ELF-1 (cell line): Measurements from ENCODE around the gene BACH2.

Experiments
- DNase-seq: peaks from one replicate; pipeline ENCODE4 v3.0.0-alpha.2; 2016; ENCODE audit warnings: low read depth, low spot score

BACH2 gene

DNA sequence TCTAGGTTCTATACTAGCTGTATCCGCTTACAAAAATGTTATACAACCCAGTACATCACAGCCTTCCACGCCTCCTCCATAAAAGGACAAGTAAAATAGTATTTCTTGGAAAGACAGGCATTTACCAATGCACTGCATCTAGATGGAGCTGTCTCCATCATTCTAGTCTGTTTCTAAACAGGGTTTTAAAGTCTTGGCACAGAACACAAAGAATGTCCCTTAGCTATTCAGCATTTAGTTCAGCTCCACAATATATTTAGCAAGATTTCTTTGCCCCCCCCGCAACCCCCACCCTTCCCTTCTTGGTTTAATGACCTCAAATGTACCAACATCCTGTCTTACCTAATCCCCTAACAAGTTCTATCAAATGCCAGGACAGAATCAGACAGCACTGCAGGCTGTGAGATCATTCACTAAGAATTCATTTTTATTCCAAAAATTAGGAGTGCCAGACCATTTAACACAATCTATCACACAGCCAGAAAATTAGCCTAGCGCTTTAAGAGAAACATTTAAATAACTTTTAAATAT, 198.6 kb downstream of the BACH2 start:
- no peak for DNase-seq

DNA sequence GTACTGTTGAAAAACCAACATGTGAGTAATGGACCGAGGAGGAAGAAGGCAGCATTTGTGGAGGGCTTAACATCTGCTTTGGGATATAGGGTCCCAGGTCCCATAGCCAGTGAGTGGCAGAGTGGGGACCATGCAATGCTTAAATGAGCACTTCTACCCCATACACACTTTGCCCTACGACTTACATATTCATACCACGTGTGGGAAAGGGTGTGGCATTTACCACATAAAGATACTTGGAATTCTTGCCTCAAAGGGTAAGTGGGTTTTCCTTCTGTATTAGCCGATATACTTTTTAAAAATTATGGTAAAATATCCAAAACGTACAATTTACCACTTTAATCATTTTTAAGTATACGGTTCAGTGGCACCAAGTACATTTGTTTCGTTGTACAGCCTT, 199.3 kb downstream of the BACH2 start:
- DNase-seq: no peak

DNA sequence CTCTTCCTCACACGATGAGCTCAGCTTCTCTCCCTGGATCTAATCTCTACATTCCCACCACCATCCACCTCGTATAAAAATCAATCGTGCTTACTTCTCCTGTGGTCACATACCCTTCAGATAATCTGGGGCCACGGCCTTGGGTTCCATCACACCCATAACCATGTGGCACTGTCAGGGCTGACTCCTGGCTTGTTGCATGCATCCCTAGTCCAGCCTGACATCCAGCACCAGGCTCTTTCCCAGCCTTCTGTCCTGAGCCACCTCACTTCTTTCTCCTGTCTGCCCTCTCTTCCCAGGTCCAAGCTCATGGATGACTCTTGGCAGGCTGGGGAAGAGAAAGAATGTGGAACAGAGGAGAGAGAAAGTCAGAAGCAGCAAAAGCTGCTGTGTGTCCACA, 199.8 kb downstream of the BACH2 start:
- no peak for DNase-seq

DNA sequence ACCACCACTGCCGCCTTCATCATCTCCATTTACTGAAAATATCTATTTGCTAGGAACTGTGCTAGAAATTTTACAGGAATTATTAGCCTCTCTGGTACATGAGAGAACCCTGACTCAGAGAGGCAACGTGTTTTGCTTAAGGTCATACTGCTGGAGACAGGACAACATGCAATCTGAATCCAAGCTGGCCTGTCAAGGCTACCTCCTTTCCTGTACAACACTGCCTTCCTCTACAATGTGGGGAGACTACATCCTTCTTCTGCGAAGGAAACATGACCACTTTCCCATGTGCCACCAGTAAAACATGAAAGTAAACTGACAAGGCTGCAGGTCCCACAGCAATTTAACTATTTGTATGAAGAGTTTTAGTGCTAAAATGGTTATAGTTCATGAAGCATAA, 200.9 kb downstream of the BACH2 start:
- DNase-seq: no peak

DNA sequence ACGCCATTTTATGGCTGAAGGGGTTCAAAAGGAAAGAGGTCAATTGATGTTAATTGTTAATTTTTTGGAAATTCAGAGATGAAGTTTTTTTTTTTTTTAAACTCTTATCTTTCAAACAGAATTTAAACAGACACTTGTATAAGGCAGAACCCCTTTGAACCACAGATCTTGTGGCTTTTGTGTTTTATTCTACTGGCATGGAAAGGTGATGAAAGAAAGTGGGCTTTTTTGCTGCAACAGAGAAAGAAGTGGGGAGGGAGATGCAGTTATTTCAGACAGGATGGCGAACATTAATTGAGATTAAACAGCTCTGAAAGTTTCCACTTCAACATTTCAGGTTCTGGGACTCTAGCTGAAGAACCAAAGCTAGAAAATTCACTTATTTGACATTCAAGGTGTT, 201.5 kb downstream of the BACH2 start:
- no peak for DNase-seq

DNA sequence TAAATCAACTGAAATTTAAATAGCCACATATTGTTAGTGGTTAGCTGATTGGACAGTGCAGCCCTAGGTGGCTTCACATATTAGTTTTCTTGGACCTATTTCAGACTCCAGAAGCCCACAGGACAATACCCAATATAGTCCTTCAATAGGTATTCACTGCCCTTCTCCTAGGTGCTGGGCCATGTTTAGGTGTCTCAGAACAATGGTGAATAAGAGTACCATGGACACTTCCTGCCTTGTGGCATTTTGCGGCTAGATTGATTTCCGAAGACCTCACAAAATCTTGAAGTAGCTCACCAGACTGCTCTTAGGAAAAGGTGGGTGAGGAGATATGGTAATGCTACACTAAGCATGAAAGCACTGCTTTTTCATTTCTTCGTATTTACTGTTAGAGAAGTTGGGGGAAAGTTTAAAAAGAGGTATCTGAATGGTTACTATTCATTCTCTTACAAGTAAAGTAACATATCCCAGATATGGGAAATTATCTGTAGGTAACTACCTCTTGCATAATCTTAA, 203.0 kb downstream of the BACH2 start:
- no peak for DNase-seq

DNA sequence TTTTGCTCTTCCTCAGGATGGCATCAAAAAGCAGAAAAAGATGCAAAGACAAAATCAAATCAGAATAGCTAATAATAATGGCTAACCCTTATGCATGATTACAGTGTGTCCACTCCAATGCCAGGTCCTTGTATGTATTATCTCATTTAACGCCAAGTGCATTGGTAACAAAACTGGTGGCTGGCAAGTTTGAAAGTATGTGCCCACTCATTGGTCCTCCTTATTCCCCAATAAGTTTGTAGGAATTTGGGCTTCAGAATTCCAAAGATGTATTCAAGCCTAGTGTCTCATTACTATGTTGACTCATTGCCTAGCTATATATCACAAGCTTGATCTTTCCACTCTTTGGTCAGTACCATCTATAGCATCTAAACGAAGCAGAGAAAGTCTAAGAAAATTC, 205.8 kb downstream of the BACH2 start:
- DNase-seq: no peak

DNA sequence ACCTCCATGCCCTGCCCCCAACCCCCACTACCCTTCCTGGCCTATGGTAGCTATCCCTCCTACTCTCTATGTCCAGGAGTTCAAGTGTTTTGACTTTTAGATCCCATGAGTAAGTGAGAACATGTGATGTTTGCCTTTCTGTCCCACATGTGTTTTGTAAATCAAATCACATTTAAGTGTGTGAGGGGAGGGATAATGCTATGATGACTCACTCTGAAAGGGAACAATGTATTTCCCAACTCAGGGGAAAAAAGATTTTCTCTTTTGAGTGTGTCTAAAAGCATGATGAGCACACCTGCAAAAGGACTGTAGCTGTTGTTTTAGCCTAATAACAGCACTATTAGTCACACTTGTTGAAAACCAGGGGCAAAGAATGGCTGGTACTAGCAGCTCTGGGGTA, 208.6 kb downstream of the BACH2 start:
- DNase-seq: no peak

DNA sequence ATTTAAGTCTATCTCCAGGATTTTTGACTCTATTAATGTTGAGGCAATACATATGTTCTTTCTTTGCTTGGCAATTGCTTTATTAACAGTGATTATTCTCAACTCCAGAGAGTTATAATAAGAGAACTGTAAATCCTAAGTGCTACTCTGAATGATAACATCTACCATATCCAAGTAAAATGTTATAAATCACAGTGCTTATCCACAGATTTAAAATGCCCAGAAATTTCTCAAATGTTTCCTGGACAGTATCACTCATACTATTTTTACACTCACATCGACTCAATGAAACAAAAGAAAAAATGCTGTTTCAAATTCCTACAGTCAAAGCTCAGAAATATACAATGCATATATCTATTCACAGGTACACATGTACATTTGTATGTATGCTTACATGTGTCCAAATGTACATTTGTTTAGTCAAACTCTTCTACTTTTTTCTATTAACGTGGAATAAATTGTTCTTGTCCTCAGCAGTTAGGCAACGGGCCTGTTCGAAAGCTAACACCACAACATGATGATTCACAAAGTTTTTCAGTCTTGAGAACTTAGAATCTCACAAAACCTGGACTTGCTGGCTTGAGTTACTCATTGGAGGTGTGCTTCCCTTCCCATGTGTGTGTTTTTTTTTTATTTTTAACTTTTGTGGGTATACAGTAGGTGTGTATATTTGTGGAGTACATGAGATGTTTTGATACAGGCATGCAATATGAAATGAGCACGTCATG, 209.4 kb downstream of the BACH2 start:
- DNase-seq: no peak

DNA sequence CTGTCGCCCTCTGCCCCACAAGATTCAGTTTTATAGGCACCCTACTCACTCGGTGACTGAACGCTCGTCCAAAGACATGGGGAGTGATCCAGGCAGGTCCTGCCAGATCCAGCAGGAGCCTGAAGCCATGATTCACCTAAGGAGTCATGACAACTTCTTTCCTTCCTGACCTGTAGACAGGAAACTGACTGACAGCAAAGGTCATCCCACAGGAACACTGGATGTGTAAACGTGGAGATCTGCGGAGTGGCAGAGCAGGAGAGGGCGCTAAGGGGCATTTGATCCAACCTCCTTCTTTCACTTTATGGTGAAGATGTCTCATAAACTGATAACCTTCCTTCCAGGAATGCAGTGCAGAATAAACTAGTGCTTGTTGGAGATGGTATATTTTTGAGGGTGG, 210.1 kb downstream of the BACH2 start:
- peak; percentile 15 for DNase-seq

DNA sequence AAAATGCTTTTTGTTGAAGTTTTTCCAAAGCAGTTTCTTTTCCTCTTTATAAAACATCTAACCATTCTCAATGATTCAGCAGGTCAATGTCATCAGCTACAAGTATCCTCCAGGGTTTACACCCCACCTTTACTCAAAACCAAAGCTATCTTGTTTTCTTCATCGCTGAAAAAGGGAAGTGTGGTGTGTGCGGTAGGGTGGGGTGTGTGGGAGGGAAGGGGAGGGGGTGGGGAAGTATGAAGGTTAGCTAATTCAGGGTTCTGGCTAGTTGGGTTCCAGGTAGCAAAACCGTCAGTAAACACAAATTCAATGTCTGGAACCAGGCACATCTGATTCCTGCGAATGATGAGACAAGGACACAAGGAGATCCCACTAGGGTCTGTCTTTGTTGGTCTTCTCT, 212.8 kb downstream of the BACH2 start:
- no peak for DNase-seq

DNA sequence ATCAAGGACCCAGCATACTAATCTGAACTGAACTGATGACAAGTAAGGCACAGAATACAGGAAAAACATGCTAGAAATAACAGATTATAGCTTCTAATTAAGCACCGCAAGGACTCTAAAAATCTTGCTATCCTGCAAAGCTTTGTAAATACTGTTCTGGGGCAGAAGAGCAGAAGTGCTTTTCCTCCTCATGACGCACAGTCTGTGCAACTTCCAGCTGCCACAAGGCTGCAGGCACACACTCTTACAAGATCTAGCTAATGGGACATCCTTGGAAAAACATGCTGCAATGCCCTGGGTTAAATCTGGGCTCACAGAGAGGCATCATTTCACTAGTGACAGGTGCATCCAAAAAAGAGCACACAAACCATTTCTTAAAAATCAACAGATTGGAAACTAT, 213.8 kb downstream of the BACH2 start:
- DNase-seq: no peak

DNA sequence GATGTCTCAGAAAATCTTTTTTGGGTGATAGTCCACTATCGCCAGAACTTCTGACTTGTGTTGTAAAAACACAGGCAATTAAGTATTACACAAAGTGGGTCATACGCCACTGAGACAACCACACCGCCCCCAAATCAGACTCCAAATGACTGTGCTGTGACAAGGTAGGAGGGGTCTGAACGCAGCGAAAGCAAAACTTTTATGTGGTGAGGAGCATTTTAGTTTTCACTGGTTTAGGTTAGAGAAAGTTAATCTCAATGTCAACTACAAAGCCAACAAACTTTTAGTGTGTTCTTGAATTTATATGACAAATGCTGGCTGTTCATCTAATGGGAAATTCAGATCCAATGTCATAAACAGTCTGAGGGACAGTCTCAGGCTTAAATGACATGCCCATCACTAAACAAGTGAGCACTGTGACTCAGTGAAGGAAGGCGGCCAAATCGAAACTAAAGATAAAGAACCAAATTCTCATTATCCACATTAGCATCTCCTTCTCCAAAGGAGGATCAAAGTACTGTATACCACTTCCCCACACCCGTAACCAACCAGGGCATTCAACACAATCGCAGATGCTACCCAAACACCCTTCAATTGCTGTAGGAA, 215.7 kb downstream of the BACH2 start:
- no peak for DNase-seq

DNA sequence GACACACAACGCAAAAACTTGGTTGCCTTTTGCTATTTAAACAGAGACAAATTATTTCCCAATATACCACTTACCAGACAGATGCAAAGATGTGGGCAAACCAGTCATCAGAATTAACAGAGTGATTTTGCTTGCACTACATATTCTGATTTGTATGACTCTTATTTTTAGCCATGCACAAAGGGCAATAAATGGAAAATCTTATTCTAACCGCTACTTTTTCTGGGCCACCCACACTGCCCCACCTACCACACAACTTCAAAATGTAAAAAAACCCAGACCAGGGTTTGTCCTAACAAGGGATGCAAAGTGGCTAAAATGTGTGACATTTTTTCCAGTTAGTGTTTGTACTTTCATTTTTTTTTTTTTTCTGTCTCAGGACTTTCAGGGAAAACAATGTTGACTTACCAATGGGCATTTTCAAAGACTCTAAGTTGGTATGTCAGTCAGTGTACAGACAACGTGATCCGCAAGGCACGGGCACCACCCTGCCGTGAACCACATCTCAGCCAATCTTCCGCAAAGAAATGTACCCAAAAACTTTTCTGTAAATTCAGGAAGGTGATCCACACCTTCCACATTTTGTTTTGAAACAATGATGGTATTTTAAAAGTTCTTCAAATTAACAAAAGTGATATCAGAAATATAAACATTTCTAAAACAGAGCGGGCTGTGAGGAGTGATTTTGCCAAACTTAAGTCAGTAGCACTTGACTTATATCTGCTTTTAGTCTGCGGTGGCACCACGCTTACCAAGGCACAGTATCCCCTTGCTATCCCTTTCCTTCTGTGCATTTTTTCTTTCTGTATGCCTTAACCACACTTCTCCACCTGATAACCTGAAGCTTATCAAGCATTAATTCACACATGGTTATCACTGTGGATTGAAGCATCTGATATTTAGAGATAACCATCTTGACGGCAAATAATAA, 216.8 kb downstream of the BACH2 start:
- DNase-seq: no peak

DNA sequence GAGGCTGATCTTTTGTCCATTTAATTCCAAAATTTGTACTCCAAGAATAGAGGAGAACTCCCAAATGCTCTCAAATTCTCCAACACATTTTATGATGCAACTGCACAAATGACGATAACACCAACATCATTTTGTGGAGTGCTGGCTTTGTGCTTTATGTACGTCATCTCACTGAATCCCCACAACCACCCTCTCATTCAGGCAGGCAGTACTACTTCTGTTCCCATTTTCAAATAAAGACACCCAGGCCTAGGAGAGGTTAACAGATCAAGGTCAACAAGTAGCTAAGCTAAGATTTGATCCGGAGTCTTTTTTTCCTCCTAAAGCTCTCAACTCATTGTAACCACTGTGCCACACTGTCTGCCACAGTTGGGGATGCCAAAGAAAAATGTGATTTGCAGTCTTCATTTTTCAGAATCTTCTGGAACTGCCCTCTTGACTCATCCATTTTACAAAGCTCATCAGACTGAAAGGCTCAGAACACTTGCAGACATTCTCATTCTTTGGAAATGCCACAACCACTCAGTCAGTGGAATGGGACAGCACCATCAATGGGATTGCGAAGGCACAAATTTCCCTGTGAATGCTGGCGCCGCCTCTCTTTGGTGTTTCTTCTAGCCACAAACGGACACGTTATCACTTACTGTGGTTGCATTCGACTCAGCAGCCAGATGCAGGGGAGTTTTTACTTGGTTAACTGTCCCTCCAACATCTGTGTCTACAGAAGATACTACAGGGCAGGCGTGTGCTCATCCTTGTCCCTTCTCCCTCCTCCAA, 217.9 kb downstream of the BACH2 start:
- DNase-seq: peak; percentile 10

DNA sequence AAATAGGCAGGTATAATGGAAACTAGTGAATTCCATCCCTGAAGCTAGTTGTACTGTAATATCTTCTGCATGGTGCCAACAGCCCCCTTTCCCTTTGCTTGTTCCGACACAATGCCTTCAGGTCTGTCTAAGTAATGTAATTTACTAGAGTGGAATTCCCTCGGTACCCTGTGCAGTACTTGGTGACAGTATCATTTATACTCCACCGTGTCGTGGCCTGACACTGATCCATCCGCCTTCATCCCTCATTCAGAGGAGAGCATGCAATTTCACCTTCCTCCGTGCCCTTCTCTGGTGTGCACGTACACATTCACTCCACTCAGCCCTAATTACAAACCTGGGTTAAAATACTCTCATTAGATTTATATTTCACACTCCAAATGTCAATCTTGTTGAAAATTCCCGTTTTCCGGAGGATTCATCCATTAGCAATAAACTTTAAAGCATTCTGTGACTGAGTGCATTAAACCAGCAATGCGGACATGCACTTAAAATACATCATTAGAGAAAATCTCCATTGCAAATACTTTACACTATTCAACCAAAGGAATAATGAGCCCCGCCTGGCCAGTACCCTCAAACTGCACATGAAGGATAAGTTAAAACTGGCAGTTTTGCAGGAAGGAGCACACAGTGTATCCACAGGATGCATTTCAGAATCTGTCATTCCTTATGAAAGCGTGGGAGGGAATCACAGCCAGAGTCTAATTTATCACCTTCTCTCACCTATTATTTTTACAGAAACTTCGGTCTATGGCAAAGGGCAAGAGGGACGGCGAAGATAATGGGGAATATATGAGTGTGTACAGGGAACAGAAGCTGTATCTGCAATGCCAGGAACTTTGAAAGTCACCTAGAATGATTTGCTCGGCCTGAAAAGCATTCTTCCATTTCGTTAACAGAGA, 219.9 kb downstream of the BACH2 start:
- DNase-seq: no peak

DNA sequence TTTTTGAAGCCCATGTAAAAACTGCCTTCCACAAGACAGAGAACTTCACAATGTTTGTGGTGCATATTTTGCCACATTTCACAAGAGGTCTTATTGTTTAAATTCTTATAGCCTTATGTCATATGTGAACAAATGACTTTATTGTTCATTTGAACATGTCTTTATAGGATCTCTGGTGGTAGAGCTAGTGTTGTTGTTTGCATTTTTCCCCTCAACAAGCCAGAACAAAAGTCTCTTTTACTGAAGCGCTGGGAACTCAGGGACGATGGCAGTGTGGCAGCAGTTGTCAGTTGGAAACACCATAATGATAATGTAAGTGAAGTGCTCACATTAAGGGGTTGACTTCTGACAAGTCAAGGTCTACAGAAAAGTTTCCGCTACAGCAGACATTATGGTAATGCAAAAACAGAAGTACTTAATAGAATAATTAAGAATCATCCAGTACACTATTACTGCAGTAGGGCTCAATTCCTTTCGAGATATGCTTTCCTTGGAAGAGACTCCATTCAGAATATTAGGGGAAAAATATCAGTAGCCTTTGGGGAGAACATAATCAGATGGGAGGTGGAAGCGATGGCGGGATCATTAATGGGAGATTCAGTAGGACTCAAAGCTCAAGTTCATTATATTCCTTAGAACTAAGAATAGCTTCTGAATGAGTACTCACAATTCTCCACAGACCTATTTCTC, 222.3 kb downstream of the BACH2 start:
- no peak for DNase-seq

DNA sequence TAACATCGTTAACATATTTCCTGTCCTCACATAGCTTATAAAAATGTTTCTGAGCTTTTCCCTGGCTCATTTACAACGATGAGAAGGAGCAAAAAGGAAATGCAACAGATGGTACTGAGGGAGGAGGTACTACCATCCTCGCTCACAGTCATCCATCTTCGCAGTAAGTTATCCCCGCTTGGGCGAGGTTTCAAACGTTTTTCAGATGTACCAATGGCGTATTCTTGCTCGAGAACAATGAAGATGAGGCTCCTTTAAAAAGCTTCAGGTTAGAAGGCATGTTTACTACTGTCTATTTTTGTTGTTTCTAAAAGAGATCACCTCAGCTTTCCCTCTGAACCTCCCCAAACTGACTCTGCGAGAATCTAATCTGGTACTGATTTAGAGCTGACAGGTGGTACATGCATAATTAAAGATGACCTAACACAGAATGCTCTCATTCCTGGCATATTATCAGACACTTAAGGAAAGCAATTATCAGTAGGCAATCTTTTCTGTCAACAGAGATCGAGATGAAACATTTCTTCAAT, 223.6 kb downstream of the BACH2 start:
- DNase-seq: no peak

DNA sequence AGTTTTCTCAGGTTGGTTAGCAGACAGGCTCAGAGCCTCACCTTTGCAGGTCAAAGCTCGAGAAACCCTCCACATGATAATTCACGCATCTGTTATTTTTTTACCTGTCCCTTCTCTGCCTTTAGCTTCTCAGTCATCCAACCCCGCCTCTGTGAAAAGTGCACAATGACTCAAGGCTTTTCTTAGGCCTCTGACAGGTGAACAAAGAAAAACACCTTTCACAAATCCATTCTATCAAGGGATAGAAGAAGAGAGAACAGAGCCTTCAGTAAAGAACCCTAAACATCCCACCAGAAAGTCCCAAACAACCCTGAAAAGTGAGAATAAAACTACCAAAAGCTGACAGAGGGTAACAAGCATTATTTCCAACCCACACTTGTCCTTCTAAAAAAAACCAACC, 224.1 kb downstream of the BACH2 start:
- no peak for DNase-seq
